ENCODE data around the gene KHNYN.
A peak's percentile ranks its signal among the peaks of the same experiment; 100 is the strongest.
"Not testable (repeated sequence)": the region's sequence is repeated elsewhere in the genome, so short reads cannot be mapped to it uniquely, and the experiment has no call there.

The KHNYN gene

DNA sequence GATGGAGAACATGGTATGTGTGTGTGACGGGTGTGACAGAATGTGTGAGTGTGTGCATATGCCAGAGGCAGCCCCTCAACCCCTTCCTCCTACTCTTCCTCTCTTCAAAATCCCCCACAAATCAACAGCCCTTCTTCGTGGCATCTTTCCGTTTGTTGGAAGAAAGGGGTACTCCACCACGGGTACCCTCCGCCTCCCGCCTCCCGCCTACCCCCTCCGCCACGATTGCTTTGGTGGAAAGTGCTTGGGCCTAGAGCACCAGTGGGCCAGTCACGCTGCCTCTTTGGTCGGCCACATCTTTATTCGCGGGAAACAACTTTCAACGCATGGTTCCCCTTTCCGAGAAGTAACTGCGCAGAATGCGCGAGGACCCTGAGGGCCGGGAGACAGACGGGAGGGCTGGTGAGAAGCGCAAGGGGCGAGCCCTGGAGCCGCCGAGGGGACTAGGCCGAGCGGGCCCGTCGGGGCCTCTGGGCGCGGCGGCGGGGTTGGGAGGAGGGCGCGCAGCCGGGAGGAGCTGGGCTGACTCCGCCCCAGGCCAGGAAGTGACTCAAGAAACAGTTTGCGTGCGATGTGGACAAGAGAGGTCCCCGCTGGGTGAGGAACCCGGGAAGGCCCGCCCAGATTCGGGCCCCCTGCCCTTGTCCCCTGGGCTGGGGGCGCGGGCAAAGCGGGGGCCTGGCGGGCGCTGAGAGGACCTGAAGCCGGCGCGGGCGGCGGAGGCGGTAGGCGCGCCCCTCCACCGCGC is at the start of gene KHNYN, which contains the start of gene CBLN3:
KHNYN (plus strand) TSS at position 560 of the 748 bp plus-strand sequence. CDS start 777 bp downstream, outside the sequence.
CBLN3 (minus strand) TSS at position 274 of the 748 bp plus-strand sequence. CDS start 614 bp downstream, outside the sequence.
- TF ChIP-seq GATA1 (IDR thresholded peaks at IDR 0.05; ENCODE audit: low read depth, low read length) (no peak), POLR2A (IDR thresholded peaks at IDR 0.05; ENCODE audit: low read length) (peak; percentile 96)

GRCh38 chr14:24381363-24382063 is 48.2 kb upstream of the KHNYN start:
- DNase-seq = no peak
- no peak for TF ChIP-seq GATA1 (IDR thresholded peaks at IDR 0.05; ENCODE audit: low read depth, low read length)
- TF ChIP-seq POLR2A (IDR thresholded peaks at IDR 0.05; ENCODE audit: low read length) = no peak

More for the DNA sequence above, at the start of gene KHNYN, which contains the start of gene CBLN3:
- peak; percentile 92 to 94 for DNase-seq

- DNase-seq = no peak
- TF ChIP-seq GATA1 (IDR thresholded peaks at IDR 0.05; ENCODE audit: low read depth, low read length) = no peak
- TF ChIP-seq POLR2A (IDR thresholded peaks at IDR 0.05; ENCODE audit: low read length) = no peak
Measured at GRCh38 chr14:24382064-24382371, 47.7 kb upstream of the KHNYN start.

DNA sequence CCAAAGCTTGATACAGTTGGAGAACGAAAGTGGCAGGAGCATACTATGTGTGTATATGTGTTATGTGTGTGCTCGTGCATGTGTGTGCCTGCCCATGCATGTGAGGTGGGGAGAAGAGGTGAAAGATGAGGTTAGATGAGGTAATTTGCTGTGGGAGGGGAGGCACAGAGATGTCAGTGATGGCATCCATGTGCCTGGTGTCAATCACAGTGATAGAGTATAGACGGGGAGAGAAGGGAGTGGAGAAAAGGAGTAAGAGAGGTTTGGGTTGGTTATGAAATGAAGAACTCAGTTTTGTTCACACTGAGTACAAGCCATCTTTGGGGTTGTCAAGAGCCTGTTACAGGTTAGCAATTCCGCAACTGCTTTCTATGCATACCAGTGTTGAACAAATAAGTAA is 45.6 kb upstream of the KHNYN start:
- DNase-seq = no peak
- no peak for TF ChIP-seq POLR2A (IDR thresholded peaks at IDR 0.05; ENCODE audit: low read length)
- no peak for TF ChIP-seq GATA1 (IDR thresholded peaks at IDR 0.05; ENCODE audit: low read depth, low read length)

DNA sequence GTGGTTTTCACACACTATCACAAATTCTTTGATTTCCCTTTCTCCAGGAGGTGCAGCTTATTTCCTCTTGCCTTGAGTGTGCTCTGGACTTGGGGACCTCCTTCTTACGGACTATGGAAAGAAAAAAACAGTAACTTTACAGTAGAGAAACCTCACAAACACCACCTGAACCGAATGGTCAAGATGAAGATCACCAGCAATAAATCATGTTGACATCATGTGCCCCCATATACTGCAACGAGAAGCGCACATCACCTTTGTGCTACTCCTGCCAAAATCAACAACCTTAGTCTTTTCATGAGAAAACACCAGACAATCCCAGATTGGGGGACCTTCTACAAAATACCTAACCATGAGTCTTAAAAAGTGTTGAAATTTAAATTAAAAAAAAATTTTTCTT is 44.2 kb upstream of the KHNYN start:
- TF ChIP-seq GATA1 (IDR thresholded peaks at IDR 0.05; ENCODE audit: low read depth, low read length) (no peak), POLR2A (IDR thresholded peaks at IDR 0.05; ENCODE audit: low read length) (no peak)
- no peak for DNase-seq

GRCh38 chr14:24387009-24387345 is 42.8 kb upstream of the KHNYN start:
- TF ChIP-seq POLR2A (IDR thresholded peaks at IDR 0.05; ENCODE audit: low read length) (no peak), GATA1 (IDR thresholded peaks at IDR 0.05; ENCODE audit: low read depth, low read length) (no peak)
- no peak for DNase-seq

- not testable (repeated sequence) for DNase-seq
Measured at GRCh38 chr14:24387579-24387978, 42.2 kb upstream of the KHNYN start.

GRCh38 chr14:24388474-24389179 is 41.1 kb upstream of the KHNYN start:
- no peak for DNase-seq
- TF ChIP-seq POLR2A (IDR thresholded peaks at IDR 0.05; ENCODE audit: low read length) = no peak
- no peak for TF ChIP-seq GATA1 (IDR thresholded peaks at IDR 0.05; ENCODE audit: low read depth, low read length)

DNA sequence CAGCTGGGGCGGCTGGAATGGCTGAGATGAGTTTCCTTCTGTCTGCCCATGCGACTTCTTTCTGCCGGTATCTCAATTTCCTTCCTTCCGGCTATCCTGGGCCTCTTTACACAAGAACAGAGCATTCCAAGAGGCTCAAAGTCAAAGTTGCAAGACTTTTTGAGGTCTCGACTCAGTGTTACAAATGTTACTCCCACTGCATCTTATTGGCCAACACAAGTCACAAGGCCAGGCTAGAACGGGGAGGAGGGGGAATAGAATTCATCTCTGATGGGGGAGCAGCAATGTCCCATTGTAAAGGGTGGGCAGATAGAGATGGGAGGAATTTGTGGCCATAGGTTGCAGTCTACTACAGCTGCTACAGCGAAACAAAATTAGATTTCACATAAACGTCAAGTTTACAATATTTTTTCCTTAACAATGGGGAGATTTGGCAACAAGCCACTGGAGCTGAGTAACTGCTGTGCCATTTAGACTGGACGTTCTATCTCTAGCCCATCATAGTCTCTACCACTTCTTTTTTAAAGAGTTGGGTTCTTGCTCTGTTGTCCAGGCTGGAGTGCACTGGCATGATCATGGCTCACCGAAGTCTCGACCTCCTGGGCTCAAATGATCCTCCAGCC is 40.4 kb upstream of the KHNYN start:
- DNase-seq = no peak

GRCh38 chr14:24390701-24391468 is 38.9 kb upstream of the KHNYN start:
- no peak for DNase-seq
- TF ChIP-seq POLR2A (IDR thresholded peaks at IDR 0.05; ENCODE audit: low read length) = no peak
- no peak for TF ChIP-seq GATA1 (IDR thresholded peaks at IDR 0.05; ENCODE audit: low read depth, low read length)

More for the DNA sequence above, 40.4 kb upstream of the KHNYN start:
- TF ChIP-seq GATA1 (IDR thresholded peaks at IDR 0.05; ENCODE audit: low read depth, low read length) (no peak), POLR2A (IDR thresholded peaks at IDR 0.05; ENCODE audit: low read length) (no peak)

- TF ChIP-seq POLR2A (IDR thresholded peaks at IDR 0.05; ENCODE audit: low read length) (no peak), GATA1 (IDR thresholded peaks at IDR 0.05; ENCODE audit: low read depth, low read length) (no peak)
- DNase-seq = no peak
Measured at GRCh38 chr14:24392325-24393091, 37.2 kb upstream of the KHNYN start.

GRCh38 chr14:24394275-24394674 is 35.5 kb upstream of the KHNYN start:
- TF ChIP-seq GATA1 (IDR thresholded peaks at IDR 0.05; ENCODE audit: low read depth, low read length) (no peak), POLR2A (IDR thresholded peaks at IDR 0.05; ENCODE audit: low read length) (no peak)

More at GRCh38 chr14:24394275-24394674, 35.5 kb upstream of the KHNYN start:
- peak; percentile 13 to 24 for DNase-seq

Measured in erythroblast (primary cell).